NB4 (cell line): ENCODE measurements around the gene NUP160.

Experiments
- CTCF ChIP-seq: IDR thresholded peaks from one replicate; pipeline ENCODE4 v1.5.1; 2012; ENCODE audit warnings: low read depth, low read length
- POLR2A ChIP-seq: IDR thresholded peaks from 2 replicates; pipeline ENCODE4 v1.6.1; 2011; ENCODE audit warnings: mild to moderate bottlenecking; ENCODE audit not compliant: insufficient read length; ENCODE audit errors: extremely low read depth

DNA sequence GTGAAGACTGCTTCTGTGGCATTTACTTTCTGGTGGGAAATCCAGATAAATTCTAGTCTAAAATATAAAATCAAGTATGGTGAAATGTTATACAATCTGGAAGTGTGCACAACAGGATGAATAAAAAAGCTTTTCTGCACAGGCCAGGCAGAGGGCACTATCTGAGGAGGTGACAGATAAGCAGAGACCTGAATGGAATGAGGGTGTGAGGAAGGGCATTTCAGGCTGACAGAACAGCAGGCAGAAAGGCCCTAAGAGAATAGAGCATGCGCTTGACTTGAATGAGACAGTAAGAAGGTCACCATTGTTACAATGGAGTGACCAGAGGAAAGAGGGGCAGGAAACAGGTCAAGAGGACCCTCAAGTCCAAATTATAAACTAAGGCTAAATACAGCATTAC, 47.4 kb downstream of the NUP160 start:
- TF ChIP-seq CTCF: no peak
- TF ChIP-seq POLR2A: no peak
